HG02970 (cell line): ENCODE measurements around the gene ACSF3.
"Not testable (repeated sequence)": the region's sequence is repeated elsewhere in the genome, so short reads cannot be mapped to it uniquely, and the experiment has no call there.

Experiments
- ATAC-seq: cut with Tn5 transposase; IDR thresholded peaks from one replicate; pipeline ENCODE4 v1.9.1; 2021; ENCODE audit warnings: mild to moderate bottlenecking, moderate library complexity, moderate number of reproducible peaks; ENCODE audit not compliant: unreplicated experiment, low FRiP score

ACSF3 gene

DNA sequence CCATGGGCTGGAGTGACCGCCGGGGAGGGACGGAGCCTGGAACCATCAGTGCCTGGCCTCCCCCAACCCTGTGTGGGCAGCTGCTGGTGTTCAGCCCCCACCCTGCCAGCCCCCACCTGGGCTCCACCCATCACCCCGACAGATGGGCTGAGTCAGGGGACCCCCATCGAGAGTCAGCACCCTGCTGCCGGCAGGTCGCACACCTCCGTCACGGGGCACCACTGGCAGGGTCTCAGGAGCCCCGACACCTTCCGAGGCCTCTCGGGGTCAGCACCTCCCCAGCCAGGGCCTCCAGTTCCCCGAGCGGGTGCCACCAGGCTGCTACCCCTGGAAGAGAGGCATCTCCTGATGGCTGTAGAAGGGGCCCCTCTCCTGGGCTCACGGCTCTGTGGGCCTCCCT is 38.3 kb upstream of the ACSF3 start:
- ATAC-seq: no peak

DNA sequence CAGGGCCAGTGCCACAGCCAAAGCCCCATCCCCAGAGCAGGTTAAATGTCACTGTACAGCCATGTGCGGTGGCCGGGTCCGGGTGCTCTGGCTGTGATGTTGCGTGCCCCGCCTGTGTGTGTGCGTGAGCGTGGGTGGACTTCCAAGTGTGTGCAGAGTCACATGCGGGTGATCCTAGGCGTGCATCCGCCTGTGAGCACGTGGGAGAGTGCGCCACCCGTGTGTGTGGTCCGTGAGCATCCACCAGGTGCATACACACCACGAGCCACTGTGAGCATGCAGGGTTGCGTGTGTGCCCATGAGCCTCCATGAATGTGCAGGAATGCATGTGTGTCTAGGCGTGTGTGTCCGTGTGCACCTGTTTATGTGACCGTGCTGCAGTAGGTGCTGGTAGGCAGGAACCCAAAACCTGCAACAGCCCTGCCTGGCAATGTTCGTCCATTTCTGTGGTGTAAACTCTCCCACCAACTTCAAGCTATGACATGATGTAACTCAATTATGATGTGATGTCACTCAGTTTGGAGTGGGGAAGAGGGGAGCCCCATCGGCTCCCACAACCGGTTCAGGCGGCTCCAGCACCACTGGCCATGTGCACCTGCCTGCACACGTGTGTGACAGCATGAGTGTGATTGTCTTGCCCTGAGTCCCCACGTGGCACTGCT is 37.6 kb upstream of the ACSF3 start:
- ATAC-seq: no peak

DNA sequence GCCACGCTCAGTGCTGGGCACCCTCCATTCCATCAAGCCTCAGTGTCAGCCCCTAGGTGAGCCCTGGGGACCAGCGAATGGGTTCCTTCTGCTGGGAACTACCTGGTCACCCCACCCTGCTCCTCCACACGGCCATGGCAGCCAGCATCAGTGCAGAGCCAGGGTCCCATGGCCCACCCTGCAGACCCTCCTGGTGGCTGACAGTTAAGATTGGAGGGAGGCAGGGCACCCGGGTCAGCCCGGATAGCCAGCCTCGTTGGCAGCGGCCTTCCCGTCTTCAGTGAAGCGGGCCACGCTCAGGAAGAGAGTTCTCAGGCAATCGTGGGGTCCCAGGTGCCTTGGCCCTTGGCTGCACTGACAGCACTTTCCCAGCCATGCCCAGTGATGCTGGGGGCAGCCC is 37.1 kb upstream of the ACSF3 start:
- no peak for ATAC-seq

DNA sequence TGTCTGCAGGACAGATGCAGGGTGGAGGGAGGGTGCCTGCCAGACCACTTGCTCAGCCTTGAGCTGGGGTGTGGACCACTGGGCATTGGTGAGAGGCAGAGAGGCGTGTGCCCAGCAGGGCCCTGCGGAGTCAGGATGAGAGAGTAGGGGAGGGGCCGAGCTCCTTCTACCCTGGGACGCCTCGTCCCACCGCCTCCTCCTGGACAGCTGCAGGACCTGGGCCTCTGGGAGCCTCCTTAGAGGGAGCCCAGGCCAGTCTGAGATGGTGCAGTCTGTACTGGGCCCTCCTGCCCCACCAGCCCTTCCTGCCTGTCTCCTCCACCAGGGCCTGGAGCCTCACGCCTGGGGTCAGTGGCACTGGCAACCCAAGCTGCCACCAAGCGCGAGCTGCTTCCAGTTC is 35.9 kb upstream of the ACSF3 start:
- no peak for ATAC-seq

DNA sequence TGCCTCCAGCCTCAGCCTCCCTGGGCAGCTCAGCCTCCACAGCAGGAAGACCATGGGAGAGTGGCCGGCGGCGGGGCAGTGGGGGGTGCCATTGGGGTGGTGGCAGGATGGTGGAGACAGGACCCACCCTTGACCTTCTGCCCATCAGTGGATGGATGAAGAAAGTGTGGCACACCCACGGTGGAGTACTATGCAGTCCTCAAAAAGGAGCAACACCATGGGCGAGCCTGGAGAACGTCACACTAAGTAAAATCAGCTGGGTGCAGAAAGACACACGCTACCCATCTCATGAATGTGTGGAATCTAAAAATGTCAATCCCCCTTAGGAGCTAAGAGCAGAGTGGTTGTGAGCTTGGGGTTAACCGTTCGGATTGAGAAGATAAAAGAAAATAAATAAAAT is 34.8 kb upstream of the ACSF3 start:
- no peak for ATAC-seq

DNA sequence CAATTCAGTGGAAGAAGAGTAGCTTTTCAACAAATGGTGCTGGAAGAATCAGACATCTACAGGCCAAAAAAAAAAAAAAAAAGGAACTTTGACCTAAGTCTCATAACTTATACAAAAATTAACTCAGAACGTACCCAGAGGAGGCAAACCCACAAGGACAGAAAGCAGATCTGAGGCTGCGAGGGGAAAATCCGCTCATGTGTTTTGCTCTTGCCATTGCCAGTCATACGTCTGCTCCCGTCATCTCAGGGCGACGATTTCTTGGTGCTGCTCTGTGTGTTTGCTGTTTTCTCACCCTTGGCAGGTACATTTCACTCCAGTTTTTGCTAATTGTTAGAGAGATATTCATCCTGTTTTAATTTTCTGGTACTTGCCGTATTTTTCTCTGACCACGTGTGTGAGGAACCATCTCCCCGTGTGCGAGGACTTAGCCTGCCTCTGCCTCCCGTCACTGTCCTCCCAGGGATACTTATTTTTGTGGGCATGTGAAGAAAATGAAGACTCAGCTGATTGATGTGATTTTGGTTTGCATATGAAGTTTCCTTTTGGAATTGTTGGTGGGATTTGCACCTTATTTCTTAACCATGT is 33.4 kb upstream of the ACSF3 start:
- no peak for ATAC-seq

DNA sequence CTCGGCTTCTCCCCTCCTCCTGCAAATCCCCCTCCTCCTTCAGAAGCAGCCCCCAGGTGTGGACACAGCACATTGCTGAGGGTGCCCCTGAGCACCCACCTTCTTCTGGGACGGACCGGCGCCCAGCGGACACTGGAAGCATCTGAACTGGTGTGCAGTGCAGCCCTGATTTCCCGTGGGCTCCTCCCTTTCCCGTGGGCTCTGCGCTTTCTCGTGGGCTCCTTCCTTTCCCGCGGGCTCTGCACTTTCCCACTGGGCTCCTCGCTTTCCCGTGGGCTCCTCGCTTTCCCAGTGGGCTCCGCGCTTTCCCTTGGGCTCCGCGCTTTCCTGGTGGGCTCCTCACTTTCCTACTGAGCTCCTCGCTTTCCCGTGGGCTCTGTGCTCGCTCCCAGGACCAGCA is 32.6 kb upstream of the ACSF3 start:
- ATAC-seq: no peak

DNA sequence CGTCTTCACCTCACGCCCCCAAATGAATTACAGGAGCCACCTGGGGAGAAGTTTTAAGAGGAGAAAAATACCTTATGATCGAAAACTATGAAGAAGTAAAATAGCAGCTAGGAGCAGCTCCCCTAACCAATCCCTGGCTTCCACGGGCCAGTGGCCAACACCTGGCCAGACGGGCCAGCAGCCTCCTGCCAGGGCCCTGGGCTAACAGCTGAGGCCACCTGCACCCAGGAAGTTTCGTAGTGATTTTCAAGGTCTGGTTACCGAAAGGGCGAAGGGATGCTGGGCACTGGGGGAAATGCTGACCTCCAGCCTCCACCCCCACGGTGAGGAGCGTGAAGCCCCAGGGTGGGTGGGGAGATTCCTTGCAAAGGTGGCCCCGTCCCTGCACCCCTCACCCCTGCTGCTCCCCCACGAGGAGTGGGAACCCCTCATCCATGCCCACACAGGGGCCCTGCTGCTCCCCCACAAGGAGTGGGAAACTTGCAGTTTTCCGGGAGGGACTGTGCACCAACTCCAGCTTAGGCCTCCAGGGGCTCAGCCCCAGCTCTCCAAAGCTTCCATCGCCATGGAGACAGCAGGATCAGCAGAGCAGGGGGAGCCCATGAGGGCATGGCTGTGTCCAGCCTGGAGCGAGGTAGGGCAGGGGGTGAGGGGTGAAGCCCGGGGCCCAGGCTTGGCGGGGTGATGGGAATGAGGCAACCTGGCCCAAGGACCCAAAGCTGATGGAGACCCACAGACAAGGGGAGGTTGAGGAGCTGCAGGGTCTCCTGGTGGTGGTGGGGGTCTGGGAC is 31.9 kb upstream of the ACSF3 start:
- ATAC-seq: no peak

DNA sequence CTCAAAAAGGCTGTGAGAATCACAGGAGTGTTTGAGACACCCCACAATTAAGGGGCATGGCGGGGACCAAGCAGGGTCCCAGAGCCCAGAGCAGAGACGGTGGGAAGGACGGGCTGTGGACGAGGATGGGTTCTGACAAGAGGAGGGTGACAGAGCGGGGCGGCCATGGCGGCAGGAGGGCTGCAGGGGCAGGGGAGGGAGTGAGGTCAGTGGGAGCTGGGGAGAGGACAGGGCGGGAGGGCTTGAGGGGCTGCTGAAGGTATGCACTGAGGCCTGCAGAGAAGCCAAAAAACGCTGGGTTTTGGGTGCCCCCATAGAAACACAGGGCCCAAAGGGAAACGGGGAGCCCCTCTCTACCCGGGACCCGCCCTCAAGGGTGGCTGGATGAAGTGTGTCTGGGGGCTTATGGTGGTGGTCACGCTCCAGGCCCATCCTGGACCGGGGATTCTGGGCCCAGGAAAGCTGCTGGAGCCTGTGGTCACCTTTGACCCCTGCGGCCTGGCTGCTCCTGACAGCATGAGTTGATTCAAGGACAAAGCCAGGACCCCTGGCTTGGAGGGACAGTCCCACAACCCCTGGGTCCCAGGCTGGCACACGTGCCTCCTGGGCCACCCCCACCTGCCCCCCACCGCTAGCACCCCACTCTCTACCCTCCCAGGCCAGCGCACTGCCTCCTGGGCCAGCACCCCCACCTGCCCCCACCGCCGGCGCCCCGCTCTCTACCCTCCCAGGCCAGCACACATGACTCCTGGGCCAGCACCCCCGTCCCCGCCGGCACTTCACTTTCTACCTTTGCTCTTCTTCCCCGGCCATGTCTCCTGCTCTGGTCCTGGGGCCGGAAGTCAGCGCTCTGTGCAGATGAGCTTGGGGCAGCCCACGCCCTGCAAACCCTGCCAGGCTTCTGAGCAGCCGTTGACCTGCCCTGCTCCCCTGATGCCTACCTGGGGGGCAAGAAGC is 31.0 kb upstream of the ACSF3 start:
- no peak for ATAC-seq

DNA sequence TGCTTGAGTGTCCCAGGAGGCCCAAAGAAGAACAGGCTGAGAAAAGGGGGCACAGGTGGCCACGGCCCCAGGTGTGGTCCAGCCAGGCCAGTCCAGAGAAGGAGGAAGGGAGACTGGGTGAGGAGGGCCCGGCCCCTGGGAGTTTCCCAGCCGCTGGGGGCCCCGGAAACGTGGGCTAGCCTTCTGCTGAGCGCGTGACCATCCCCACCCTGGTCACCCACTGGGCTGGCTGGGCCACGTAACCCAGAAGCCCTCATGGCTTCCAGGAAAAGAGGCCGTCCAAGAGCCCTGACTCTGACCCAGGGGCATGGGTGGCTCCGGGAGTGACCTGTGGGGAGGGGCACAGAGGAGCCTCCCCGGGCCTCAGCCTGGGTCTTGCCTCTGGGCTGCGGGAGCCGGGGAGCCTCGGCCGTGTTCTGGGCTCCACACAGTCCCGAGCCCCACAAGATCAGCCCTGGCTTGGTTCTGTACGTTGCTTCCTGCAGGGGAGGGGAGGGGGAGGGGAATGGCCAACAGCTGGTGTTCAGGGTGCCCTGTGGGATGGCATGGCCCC is 29.8 kb upstream of the ACSF3 start:
- ATAC-seq: no peak

DNA sequence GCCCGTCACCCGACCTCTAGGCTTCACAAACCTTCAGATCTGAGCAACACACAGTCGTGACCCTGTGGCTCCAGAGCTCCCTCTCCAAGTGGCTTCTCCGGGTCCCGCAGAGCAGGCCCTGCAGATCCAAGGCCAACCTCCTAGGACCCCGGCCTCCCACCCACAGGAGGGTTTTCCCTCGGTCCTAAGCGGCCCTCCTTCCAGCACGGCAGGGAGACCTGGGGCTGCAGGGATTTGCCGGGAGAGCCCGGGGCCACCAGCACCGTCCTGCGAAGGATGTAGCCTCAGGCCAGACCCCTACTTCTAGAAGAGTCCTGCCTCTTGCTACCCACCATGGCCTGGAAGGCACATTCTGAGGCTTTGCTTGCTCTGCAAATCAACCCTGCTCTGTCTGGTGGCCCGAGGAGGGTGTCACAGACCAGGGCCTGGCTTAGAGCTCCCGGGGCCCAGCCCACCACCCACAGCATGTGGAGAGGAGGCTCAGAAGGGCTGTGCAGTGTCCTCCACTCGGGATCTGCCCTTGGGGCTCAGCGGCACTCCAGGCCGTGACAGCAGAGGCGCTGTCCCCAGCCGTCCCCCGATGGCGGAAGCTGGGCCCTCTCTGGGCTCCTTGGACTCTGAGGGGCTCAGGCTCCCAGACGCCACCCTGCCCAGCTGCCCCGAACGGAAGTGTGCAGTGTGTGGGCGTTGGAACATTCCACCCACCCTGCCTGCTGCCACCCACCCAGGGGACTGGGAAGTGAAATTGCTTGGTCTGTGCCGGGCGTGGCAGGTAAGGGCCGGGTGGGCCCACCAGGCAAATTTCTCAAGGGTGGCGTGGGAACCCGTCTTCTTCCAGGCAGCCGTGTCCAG is 28.8 kb upstream of the ACSF3 start:
- ATAC-seq: no peak

DNA sequence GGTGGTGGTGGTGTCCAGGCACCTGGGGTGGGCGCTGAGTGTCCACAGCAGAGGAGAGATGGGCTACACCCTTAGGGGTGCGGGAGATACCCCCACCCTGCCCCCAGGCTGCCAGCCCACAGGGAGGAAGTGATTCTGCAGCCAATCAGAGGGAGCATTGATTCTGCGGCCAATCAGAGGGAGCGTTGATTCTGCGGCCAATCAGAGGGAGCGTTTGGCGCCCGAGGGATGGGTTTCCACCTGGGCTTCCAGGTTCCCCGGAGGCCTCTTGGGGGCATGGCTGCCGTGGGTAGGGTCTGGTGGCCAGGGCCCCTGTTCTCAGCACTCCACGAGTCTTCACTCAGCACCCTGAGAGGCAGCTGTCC is 28.2 kb upstream of the ACSF3 start:
- no peak for ATAC-seq

DNA sequence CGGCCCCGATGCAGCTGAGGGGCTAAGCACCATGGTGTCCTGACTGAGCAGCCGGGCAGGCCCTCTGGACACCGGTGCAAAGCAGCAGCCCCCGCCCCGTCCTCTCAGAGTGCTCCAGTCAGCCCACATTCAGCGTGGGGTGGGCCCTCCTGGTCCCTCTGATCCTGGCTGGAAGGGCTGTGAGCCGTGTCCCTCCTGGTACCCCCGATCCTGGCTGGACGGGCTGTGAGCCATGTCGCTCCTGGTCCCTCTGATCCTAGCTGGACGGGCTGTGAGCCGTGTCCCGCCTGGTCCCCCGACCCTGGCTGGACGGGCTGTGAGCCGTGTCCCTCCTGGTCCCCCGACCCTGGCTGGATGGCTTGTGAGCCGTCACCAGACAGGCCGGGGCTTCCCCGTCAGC is 26.9 kb upstream of the ACSF3 start:
- no peak for ATAC-seq

DNA sequence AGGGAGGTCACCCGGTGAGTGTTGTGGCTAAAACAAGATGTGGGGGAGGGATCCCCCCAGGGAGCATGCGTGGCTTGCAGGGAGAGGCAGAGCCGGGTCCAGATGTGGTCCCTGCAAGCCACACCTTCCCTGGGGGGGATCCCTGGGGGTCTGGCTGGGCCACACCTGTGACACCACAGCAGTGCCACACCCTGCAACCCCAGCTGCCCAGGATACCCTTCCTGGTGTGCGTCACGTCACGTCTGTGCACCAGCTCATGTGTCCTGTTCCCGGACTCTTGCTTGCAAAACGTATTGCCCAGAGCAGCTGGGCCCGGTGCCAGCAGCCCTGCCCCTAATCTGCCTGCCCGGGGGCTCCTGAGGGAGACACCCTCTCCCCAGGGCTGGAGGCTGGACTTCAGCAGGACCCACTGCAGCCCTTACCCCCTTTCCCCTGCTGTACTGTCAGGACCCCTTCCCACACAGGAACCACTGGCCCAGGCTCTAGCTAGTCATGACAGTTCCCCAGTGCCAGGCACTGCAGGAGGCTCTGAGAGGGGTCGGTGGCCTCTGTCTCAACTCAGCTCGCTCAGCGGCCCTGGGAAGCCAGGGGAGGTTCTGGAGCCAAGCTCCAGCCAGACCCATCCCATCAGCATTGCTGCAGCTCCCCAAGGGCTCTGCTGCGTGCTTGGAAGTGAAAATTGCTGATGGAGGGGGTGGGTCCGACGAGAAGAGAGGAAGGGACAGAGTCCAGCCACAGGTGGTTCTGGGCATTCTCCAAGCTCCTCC is 25.8 kb upstream of the ACSF3 start:
- no peak for ATAC-seq

DNA sequence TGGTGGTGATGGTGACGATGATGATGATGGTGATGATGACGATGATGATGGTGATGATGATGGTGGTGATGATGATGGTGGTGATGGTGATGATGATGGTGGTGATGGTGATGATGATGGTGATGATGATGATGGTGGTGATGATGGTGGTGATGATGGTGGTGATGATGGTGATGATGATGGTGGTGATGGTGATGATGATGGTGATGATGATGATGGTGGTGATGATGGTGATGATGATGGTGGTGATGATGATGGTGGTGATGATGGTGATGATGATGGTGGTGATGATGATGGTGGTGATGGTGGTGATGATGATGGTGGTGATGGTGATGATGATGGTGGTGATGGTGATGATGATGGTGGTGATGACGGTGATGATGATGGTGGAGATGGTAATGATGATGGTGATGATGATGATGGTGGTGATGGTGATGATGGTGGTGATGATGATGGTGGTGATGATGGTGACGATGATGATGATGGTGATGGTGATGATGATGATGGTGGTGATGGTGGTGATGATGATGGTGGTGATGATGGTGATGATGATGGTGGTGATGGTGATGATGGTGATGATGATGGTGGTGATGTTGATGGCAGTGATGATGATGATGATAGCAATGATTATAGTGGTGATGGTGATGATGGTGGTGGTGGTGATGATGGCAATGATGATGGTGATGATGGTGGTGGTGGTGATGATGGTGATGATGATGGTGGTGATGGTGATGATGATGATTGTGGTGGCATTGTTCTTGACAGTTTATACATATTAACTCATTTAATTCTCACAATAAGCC is 24.6 kb upstream of the ACSF3 start:
- not testable (repeated sequence) for ATAC-seq

DNA sequence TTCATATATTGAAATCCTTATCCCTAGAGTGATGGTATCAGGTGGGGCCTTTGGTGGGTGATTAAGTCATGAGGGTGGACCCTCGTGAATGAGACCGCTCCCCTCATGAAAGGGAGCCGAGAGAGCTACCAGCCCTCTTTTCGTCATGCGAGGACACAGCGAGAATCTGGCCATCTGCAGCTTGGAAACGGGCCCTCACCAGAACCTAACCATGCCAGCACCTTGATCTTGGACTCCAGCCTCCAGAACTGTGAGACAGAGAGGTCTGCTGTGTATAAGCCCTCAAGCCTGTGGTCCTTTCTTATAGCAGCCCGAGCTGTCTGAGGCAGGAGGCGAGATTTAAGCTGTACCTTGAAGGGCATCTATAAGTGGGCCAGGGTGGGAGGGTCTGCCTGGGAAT is 23.7 kb upstream of the ACSF3 start:
- no peak for ATAC-seq

DNA sequence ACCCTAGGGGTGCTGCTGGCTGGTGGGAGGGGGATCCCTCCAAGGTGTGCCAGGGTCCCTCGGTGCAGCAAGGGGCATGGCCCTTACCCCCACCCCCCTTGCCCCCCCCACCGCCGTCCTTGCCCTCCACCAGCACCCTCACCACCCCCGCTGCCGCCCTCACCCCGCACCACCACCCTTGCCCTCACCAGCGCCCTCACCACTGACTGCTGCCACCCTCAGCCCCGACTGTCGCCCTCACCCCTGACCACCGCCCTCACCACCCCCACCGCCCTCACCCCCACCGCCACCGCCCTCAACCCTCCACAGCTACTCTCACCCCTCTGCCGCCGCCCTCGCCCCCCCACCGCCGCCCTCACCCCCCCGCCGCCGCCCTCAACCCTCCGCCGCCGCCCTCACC is 23.1 kb upstream of the ACSF3 start:
- ATAC-seq: no peak
